K562 (cell line): ENCODE results near the gene AAR2. TPM values are rescaled to one million over a fixed set of nuclear protein-coding genes. Genes with fewer than 3 reads are reported as not detected.

Experiments
- CEBPZ ChIP-seq: fragments of 150-350 bp; IDR thresholded peaks from 2 replicates; pipeline ENCODE4 v1.6.1; 2014; ENCODE audit warnings: low read depth, mild to moderate bottlenecking, low read length, borderline replicate concordance
- CTCFL ChIP-seq: IDR thresholded peaks from 2 replicates; pipeline ENCODE4 v1.6.1; 2011; ENCODE audit warnings: borderline replicate concordance, low read depth, mild to moderate bottlenecking, moderate library complexity, low read length; ENCODE audit not compliant: insufficient read depth, poor library complexity, severe bottlenecking
- MAZ ChIP-seq, 2 experiments: fragments of 450-650 bp in 1 of 2; sonication (generic) in 1 of 2; formaldehyde crosslinking; IDR thresholded peaks in 1 of 2; conservative IDR thresholded peaks in 1 of 2; 2 replicates each; pipeline versions ENCODE4 v1.4.0 to v1.5.0; 2020; ENCODE audit warnings: mild to moderate bottlenecking in 1 of 2, missing genetic modification reagents in 1 of 2
- RB1 ChIP-seq: fragments of 450-650 bp; IDR thresholded peaks from 2 replicates; pipeline ENCODE4 v1.6.1; 2017; ENCODE audit warnings: low read depth, mild to moderate bottlenecking
- REST ChIP-seq, 2 experiments: fragments of 450-650 bp; formaldehyde crosslinking in 1 of 2; IDR thresholded peaks; 2 replicates each; pipeline versions ENCODE4 v1.4.0 to v1.6.1; 2014 to 2020; ENCODE audit warnings: mild to moderate bottlenecking in 2 of 2, borderline replicate concordance in 1 of 2, low read depth in 1 of 2
- polyA plus RNA-seq, 8 experiments: library from polyadenylated mRNA; depleted of rRNA in 4 of 8; stranded (reverse) in 5 of 8; unstranded in 3 of 8; fragments of >200 nt; fragmentation: Nextera tagmentation in 2 of 8; fragmentation: Illumina TruSeq in 1 of 8; extraction: Ambion mirVana in 2 of 8; extraction: Trizol in 1 of 8; gene quantifications; 2 replicates each; pipeline versions ENCODE4 v1.2.1 to v1.2.3, GENCODE V29; 2011 to 2014; ENCODE audit warnings: inconsistent platforms in 1 of 8, missing spikeins in 1 of 8
- total RNA-seq, 7 experiments: library from RNA; depleted of rRNA in 6 of 7; stranded (reverse); fragments of >200 nt in 6 of 7; fragmentation: Illumina TruSeq in 2 of 7; extraction: Trizol in 2 of 7; gene quantifications; 2 replicates each; pipeline versions ENCODE4 v1.2.1 to v1.2.3, GENCODE V29; 2011 to 2021; ENCODE audit warnings: low replicate concordance in 1 of 7

AAR2 gene
- total and polyA plus RNA-seq, 9 of the 15 experiments (the other 6 are each of a cell fraction or from before 2014, with no cell fraction given), result 6.5 to 36.2 (median 24.7) TPM

- TF ChIP-seq CEBPZ (no peak), CTCFL (peak; percentile 31), REST (IDR thresholded peaks at IDR 0.05; ENCODE audit: borderline replicate concordance) (peak; percentile 69; the same call in 1 of the 2 replicates), REST (CRISPR knock-in tag; IDR thresholded peaks at IDR 0.05; ENCODE audit: low read depth) (no peak), MAZ (CRISPR knock-in tag; conservative IDR thresholded peaks at IDR 0.05 in 1 of 2, IDR thresholded peaks at IDR 0.05 in 1 of 2) (0 out of 4 replicates have a peak, but pooled peaks of 1 of the 2 experiments have one; percentile 28), RB1 (peak; percentile 63; the same call in 1 of the 2 replicates)
Observed at GRCh38 chr20:36202891-36203338, 33.4 kb upstream of the AAR2 start (continued).
